Keratinocyte (primary cell): ENCODE data around the gene THSD8. TPM values are rescaled to one million over a fixed set of nuclear protein-coding genes. Genes with fewer than 3 reads are reported as not detected.
A peak's percentile ranks its signal among the peaks of the same experiment; 100 is the strongest.

Experiments used
- DNase-seq: peaks from one replicate; pipeline ENCODE4 v3.0.0-alpha.2; 2011; ENCODE audit warnings: low read depth, missing footprints, low spot score
- FAIRE-seq: peaks from 2 replicates; lab custom pipeline; 2011; peaks lifted over from hg19 to GRCh38; lab: Jason Lieb, UNC
- H2AFZ ChIP-seq: 2 replicates; pipeline ENCODE4 v1.6.0; 2012; ENCODE audit warnings: low read length, control low read depth, inconsistent platforms; ENCODE audit not compliant: control insufficient read depth
- H3K27ac ChIP-seq: 2 replicates; pipeline ENCODE4 v1.5.1; 2011; ENCODE audit warnings: low read length; ENCODE audit not compliant: control insufficient read depth, insufficient read depth
- H3K27me3 ChIP-seq: 3 replicates; pipeline ENCODE4 v1.6.0; 2011; ENCODE audit warnings: low read length; ENCODE audit not compliant: control insufficient read depth, insufficient read depth; ENCODE audit errors: extremely low read depth
- H3K36me3 ChIP-seq, 2 experiments: 2 replicates in 1 of 2; 3 replicates in 1 of 2; pipeline ENCODE4 v1.5.1; 2011; ENCODE audit warnings: low read length in 2 of 2, mild to moderate bottlenecking in 1 of 2; ENCODE audit not compliant: control insufficient read depth in 2 of 2, insufficient read depth in 2 of 2; ENCODE audit errors: extremely low read depth in 1 of 2
- H3K4me1 ChIP-seq: 3 replicates; pipeline ENCODE4 v1.5.1; 2011; ENCODE audit warnings: low read length; ENCODE audit not compliant: control insufficient read depth, insufficient read depth; ENCODE audit errors: extremely low read depth
- H3K4me2 ChIP-seq: 3 replicates; pipeline ENCODE4 v1.6.0; 2011; ENCODE audit warnings: low read depth, low read length; ENCODE audit not compliant: control insufficient read depth, insufficient read depth; ENCODE audit errors: extremely low read depth
- H3K4me3 ChIP-seq, 3 experiments: fragments of 200-600 bp in 1 of 3; sonication (generic) in 1 of 3; 2 replicates in 2 of 3; 3 replicates in 1 of 3; pipeline ENCODE4 v1.5.1; 2011 to 2016; ENCODE audit warnings: low read length in 3 of 3, mild to moderate bottlenecking in 3 of 3, control low read depth in 2 of 3, inconsistent platforms in 1 of 3, low read depth in 1 of 3, mixed read lengths in 1 of 3, mixed run types in 1 of 3, moderate library complexity in 1 of 3; ENCODE audit not compliant: control insufficient read depth in 2 of 3, insufficient read depth in 2 of 3; ENCODE audit errors: extremely low read depth in 1 of 3
- H3K79me2 ChIP-seq: 2 replicates; pipeline ENCODE4 v1.6.0; 2012; ENCODE audit warnings: low read length; ENCODE audit not compliant: control insufficient read depth, insufficient read depth
- H3K9ac ChIP-seq: 3 replicates; pipeline ENCODE4 v1.6.0; 2011; ENCODE audit warnings: low read length; ENCODE audit not compliant: control insufficient read depth, insufficient read depth; ENCODE audit errors: extremely low read depth
- H3K9me1 ChIP-seq: 3 replicates; pipeline ENCODE4 v1.6.0; 2011; ENCODE audit warnings: low read length; ENCODE audit not compliant: control insufficient read depth, insufficient read depth; ENCODE audit errors: extremely low read depth
- H3K9me3 ChIP-seq: 2 replicates; pipeline ENCODE4 v1.5.1; 2012; ENCODE audit warnings: low read depth, low read length; ENCODE audit not compliant: control insufficient read depth
- H4K20me1 ChIP-seq: 3 replicates; pipeline ENCODE4 v1.6.0; 2011; ENCODE audit warnings: low read length; ENCODE audit not compliant: control insufficient read depth, insufficient read depth; ENCODE audit errors: extremely low read depth
- CTCF ChIP-seq, 3 experiments: IDR thresholded peaks in 1 of 3; conservative IDR thresholded peaks in 1 of 3; optimal IDR thresholded peaks in 1 of 3; 2 replicates in 2 of 3; 3 replicates in 1 of 3; pipeline versions ENCODE3 to v1.5.1; 2011; ENCODE audit warnings: low read length in 3 of 3, mild to moderate bottlenecking in 3 of 3, moderate library complexity in 2 of 3, control low read depth in 1 of 3, inconsistent platforms in 1 of 3; ENCODE audit not compliant: insufficient read depth in 2 of 3; ENCODE audit errors: extremely low read depth in 1 of 3
- EZH2 ChIP-seq: IDR thresholded peaks from one replicate; pipeline ENCODE4 v1.6.1; 2012; ENCODE audit warnings: inconsistent platforms, mild to moderate bottlenecking, low read length, moderate library complexity
- dilution Hi-C: fragments of 300-500 bp; cut with MboI; formaldehyde crosslinking; loops from one replicate; pipeline ENCODE4 v1.7.0; 2020; ENCODE audit warnings: low sequenced_read_pairs; ENCODE audit not compliant: extremely low pct_ligation_motif_present
- polyA plus RNA-seq, 5 experiments: library from polyadenylated mRNA; depleted of rRNA in 3 of 5; stranded (reverse) in 3 of 5; stranded (forward) in 1 of 5; unstranded in 1 of 5; fragments of >200 nt; gene quantifications; 1 replicate in 1 of 5; 2 replicates in 3 of 5; 3 replicates in 1 of 5; pipeline versions ENCODE4 v1.2.1 to v1.2.3, GENCODE V29; 2011 to 2012; ENCODE audit warnings: missing spikeins in 2 of 5, low read depth in 1 of 5, low replicate concordance in 1 of 5

Gene THSD8
- polyA plus RNA-seq, 1 donor (not counting 4 experiments of a cell fraction or from before 2014, with no cell fraction given), result 6.6 TPM

GRCh38 chr19:12838886-12839756, 37.3 kb downstream of the THSD8 start:
- Histone ChIP-seq H3K9me3 (no peaks in the 10 kb centered on the region), H3K4me3 (no peak overlapping the region), H3K27ac (no peak overlapping the region), H3K4me1 (peaks cover 14% of the 10 kb centered on the region), H4K20me1 (no peaks in the 10 kb centered on the region), H3K36me3 (no peaks in the 10 kb centered on the region), H3K9me1 (no peaks in the 10 kb centered on the region), H3K9ac (no peak overlapping the region), H2AFZ (no peak overlapping the region), H3K4me2 (no peak overlapping the region), H3K27me3 (peaks cover 65% of the 10 kb centered on the region), H3K79me2 (no peaks in the 10 kb centered on the region)
- FAIRE-seq, result no peak
- peak; percentile 93 for TF ChIP-seq EZH2
- TF ChIP-seq CTCF (optimal IDR thresholded peaks at IDR 0.05 in 1 of 3, IDR thresholded peaks at IDR 0.05 in 1 of 3, conservative IDR thresholded peaks at IDR 0.05 in 1 of 3; ENCODE audit: extremely low read depth in 1 of 3, insufficient read depth in 2 of 3, low read length in 3 of 3), result no peak
- no peak for DNase-seq
- dilution Hi-C loops, result no loop called here

GRCh38 chr19:12840091-12841079, 38.5 kb downstream of the THSD8 start:
- H3K4me1 ChIP-seq, result peaks cover 14% of the 10 kb centered on the region

More at GRCh38 chr19:12840091-12841079, 38.5 kb downstream of the THSD8 start:
- FAIRE-seq (no peak), DNase-seq (peak; percentile 87)
- H2AFZ ChIP-seq, result peak overlapping the region; percentile 44
- H3K9me1 ChIP-seq, result no peaks in the 10 kb centered on the region
- dilution Hi-C loops, result no loop called here
- peaks cover 52% of the 10 kb centered on the region for H3K27me3 ChIP-seq
- no peak overlapping the region for H3K27ac ChIP-seq
- H3K9me3 ChIP-seq, result no peaks in the 10 kb centered on the region
- H3K36me3 ChIP-seq, result no peaks in the 10 kb centered on the region
- peak overlapping the region; percentile 67 for H3K4me2 ChIP-seq
- H4K20me1 ChIP-seq, result no peaks in the 10 kb centered on the region
- H3K9ac ChIP-seq, result no peak overlapping the region
- no peaks in the 10 kb centered on the region for H3K79me2 ChIP-seq
- H3K4me3 ChIP-seq, result peak overlapping the region; percentile 27 to 49 (median 48)
- TF ChIP-seq EZH2, result no peak
- no peak for TF ChIP-seq CTCF (optimal IDR thresholded peaks at IDR 0.05 in 1 of 3, IDR thresholded peaks at IDR 0.05 in 1 of 3, conservative IDR thresholded peaks at IDR 0.05 in 1 of 3; ENCODE audit: extremely low read depth in 1 of 3, insufficient read depth in 2 of 3, low read length in 3 of 3)
